Measurements from ENCODE around the gene DET1.

Gene DET1

GRCh38 chr15:88467073-88467934 is 79.2 kb downstream of the DET1 start, which contains the start of the genes MRPL46 and MRPS11:
MRPL46 (minus strand) TSS chr15:88467388; CDS start chr15:88467377, 11 bp downstream.
MRPS11 (plus strand) TSS chr15:88467708; CDS start chr15:88467718, 10 bp downstream.
- DNase-seq (ENCODE audit: low spot score), result peak; percentile 92

GRCh38 chr15:88465633-88466224 is 80.8 kb downstream of the DET1 start:
- DNase-seq (ENCODE audit: low spot score), result no peak

- no peak for DNase-seq (ENCODE audit: low spot score)
Observed at GRCh38 chr15:88463870-88464532, 82.5 kb downstream of the DET1 start.

Data from ecto neural progenitor cell (in vitro differentiated cells).